ENCODE results near the gene MYH14. TPM values are rescaled to one million over a fixed set of nuclear protein-coding genes. Genes with fewer than 3 reads are reported as not detected.

Gene MYH14
- total and polyA plus RNA-seq, 2 of the 13 experiments (the other 11 are each of a cell fraction or from before 2014, with no cell fraction given), result 5.5 to 5.8 TPM

DNA sequence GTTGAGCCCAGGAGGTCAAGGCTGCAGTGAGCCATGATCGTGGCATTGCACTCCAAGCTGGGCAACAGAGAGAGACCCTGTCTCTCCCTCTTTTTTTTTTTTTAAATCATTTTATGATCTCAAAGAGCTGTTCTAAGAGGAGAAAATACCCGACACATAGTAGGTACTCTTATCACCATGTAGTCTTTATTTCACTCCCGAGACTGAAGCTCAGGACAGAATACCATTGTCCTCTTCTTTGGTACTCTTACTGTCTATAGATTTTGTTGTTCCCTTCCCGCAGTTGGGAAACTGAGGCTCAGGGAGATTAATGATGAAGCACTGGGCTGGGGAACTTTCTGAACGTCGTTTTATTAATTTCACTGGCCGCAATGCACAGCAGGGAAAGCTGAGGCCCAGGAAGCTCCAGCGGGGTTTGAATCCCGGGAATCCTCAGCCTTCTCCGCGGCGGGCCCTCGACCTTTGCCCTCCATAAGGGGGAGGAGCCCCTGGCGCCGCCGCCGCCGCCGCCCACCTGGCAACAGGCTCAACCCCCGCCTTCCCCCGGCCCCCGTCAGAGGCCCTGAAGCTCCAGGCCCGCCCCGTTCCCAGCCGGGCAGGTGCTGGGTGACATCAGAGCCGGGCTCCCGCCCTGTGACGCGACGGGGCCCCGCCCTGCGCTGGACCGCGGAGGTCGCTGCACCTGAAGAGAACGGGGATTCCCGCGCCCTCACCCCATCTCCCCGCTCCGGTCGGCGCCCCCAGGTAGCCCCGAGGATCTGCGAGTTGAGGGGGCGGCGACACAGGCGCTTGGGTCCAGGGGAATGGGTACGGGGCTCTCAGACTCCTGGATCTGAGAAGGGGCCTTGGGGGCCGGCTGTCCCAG lies 1.6 kb downstream of the MYH14 start (continued):
- TF ChIP-seq, protein P1, sequence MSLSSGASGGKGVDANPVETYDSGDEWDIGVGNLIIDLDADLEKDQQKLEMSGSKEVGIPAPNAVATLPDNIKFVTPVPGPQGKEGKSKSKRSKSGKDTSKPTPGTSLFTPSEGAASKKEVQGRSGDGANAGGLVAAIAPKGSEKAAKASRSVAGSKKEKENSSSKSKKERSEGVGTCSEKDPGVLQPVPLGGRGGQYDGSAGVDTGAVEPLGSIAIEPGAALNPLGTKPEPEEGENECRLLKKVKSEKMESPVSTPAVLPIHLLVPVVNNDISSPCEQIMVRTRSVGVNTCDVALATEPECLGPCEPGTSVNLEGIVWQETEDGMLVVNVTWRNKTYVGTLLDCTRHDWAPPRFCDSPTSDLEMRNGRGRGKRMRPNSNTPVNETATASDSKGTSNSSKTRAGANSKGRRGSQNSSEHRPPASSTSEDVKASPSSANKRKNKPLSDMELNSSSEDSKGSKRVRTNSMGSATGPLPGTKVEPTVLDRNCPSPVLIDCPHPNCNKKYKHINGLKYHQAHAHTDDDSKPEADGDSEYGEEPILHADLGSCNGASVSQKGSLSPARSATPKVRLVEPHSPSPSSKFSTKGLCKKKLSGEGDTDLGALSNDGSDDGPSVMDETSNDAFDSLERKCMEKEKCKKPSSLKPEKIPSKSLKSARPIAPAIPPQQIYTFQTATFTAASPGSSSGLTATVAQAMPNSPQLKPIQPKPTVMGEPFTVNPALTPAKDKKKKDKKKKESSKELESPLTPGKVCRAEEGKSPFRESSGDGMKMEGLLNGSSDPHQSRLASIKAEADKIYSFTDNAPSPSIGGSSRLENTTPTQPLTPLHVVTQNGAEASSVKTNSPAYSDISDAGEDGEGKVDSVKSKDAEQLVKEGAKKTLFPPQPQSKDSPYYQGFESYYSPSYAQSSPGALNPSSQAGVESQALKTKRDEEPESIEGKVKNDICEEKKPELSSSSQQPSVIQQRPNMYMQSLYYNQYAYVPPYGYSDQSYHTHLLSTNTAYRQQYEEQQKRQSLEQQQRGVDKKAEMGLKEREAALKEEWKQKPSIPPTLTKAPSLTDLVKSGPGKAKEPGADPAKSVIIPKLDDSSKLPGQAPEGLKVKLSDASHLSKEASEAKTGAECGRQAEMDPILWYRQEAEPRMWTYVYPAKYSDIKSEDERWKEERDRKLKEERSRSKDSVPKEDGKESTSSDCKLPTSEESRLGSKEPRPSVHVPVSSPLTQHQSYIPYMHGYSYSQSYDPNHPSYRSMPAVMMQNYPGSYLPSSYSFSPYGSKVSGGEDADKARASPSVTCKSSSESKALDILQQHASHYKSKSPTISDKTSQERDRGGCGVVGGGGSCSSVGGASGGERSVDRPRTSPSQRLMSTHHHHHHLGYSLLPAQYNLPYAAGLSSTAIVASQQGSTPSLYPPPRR (CRISPR knock-in tag; IDR thresholded peaks at IDR 0.05; ENCODE audit: borderline replicate concordance), result peak; percentile 25; the same call in 1 of the 2 replicates
- TF ChIP-seq NR2F1 (CRISPR knock-in tag; IDR thresholded peaks at IDR 0.05), result peak in 1 of 2 experiments; percentile 29; a peak in 2 of 4 replicates
- TF ChIP-seq DRAP1 (CRISPR knock-in tag; IDR thresholded peaks at IDR 0.05), result no peak
- TF ChIP-seq TBX2 (CRISPR knock-in tag; IDR thresholded peaks at IDR 0.05; ENCODE audit: borderline replicate concordance), result peak; percentile 33; the same call in 1 of the 2 replicates
- TF ChIP-seq ATF7 (IDR thresholded peaks at IDR 0.05), result no peak
- 0 out of 2 replicates have a peak, but pooled peaks have one; percentile 27 for TF ChIP-seq ATF7 (CRISPR knock-in tag; IDR thresholded peaks at IDR 0.05)
- TF ChIP-seq NR1H2 (CRISPR knock-in tag; IDR thresholded peaks at IDR 0.05; ENCODE audit: borderline replicate concordance, low read depth), result no peak
- TF ChIP-seq ZNF326 (CRISPR knock-in tag; IDR thresholded peaks at IDR 0.05; ENCODE audit: borderline replicate concordance), result no peak
- no peak for TF ChIP-seq CBFB (CRISPR knock-in tag; IDR thresholded peaks at IDR 0.05)
- TF ChIP-seq ZMYM2 (CRISPR knock-in tag; IDR thresholded peaks at IDR 0.05), result no peak
- no peak for TF ChIP-seq NFKBIZ (CRISPR knock-in tag; IDR thresholded peaks at IDR 0.05)
- TF ChIP-seq, protein P2, sequence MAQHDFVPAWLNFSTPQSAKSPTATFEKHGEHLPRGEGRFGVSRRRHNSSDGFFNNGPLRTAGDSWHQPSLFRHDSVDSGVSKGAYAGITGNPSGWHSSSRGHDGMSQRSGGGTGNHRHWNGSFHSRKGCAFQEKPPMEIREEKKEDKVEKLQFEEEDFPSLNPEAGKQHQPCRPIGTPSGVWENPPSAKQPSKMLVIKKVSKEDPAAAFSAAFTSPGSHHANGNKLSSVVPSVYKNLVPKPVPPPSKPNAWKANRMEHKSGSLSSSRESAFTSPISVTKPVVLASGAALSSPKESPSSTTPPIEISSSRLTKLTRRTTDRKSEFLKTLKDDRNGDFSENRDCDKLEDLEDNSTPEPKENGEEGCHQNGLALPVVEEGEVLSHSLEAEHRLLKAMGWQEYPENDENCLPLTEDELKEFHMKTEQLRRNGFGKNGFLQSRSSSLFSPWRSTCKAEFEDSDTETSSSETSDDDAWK (CRISPR knock-in tag; IDR thresholded peaks at IDR 0.05), result no peak
- TF ChIP-seq, protein P3, sequence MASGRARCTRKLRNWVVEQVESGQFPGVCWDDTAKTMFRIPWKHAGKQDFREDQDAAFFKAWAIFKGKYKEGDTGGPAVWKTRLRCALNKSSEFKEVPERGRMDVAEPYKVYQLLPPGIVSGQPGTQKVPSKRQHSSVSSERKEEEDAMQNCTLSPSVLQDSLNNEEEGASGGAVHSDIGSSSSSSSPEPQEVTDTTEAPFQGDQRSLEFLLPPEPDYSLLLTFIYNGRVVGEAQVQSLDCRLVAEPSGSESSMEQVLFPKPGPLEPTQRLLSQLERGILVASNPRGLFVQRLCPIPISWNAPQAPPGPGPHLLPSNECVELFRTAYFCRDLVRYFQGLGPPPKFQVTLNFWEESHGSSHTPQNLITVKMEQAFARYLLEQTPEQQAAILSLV (CRISPR knock-in tag; IDR thresholded peaks at IDR 0.05; ENCODE audit: borderline replicate concordance), result 0 out of 2 replicates have a peak, but pooled peaks have one; percentile 21
- TF ChIP-seq U2AF2 (IDR thresholded peaks at IDR 0.05; ENCODE audit: low read depth, low read length), result no peak
- TF ChIP-seq ZNF552 (CRISPR knock-in tag; IDR thresholded peaks at IDR 0.05; ENCODE audit: borderline replicate concordance), result no peak
- TF ChIP-seq, protein P4, sequence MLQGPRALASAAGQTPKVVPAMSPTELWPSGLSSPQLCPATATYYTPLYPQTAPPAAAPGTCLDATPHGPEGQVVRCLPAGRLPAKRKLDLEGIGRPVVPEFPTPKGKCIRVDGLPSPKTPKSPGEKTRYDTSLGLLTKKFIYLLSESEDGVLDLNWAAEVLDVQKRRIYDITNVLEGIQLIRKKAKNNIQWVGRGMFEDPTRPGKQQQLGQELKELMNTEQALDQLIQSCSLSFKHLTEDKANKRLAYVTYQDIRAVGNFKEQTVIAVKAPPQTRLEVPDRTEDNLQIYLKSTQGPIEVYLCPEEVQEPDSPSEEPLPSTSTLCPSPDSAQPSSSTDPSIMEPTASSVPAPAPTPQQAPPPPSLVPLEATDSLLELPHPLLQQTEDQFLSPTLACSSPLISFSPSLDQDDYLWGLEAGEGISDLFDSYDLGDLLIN (CRISPR knock-in tag; IDR thresholded peaks at IDR 0.05; ENCODE audit: borderline replicate concordance), result no peak
- peak; percentile 64; the same call in 1 of the 2 replicates for TF ChIP-seq HNF4G (IDR thresholded peaks at IDR 0.05; ENCODE audit: borderline replicate concordance, low read depth, low read length)
- TF ChIP-seq HNF4G (CRISPR knock-in tag; IDR thresholded peaks at IDR 0.05; ENCODE audit: borderline replicate concordance, low read depth), result peak; percentile 36; the same call in 1 of the 2 replicates
- 0 out of 4 replicates have a peak, but pooled peaks of 1 of the 2 experiments have one; percentile 25 for TF ChIP-seq POLR2A (IDR thresholded peaks at IDR 0.05; ENCODE audit: insufficient read depth in 1 of 2, low read depth in 2 of 2, low read length in 2 of 2)
- TF ChIP-seq MLLT10 (CRISPR knock-in tag; IDR thresholded peaks at IDR 0.05), result no peak
